Left lung (tissue), 10 donors: ENCODE results near the gene ITGB5. TPM values are rescaled to one million over a fixed set of nuclear protein-coding genes. Genes with fewer than 3 reads are reported as not detected.
"Not testable (repeated sequence)": the region's sequence is repeated elsewhere in the genome, so short reads cannot be mapped to it uniquely, and the experiment has no call there.

Experiments
- ATAC-seq: fragments of 200-7000 bp; cut with Tn5 transposase; one replicate; pipeline ENCODE4 v1.9.1; 2020; ENCODE audit warnings: moderate library complexity
- DNase-seq, 4 donors: peaks; one replicate each; pipeline ENCODE4 v3.0.0-alpha.2; 2013 to 2020
- H3K27ac ChIP-seq, 2 donors: fragments of 200-600 bp; sonication (generic) in 1 of 2; one replicate each; pipeline versions ENCODE4 v1.5.0 to v1.8.0; 2020 to 2021
- H3K27me3 ChIP-seq, 2 donors: fragments of 200-600 bp; sonication (generic) in 1 of 2; one replicate each; pipeline versions ENCODE4 v1.5.0 to v1.8.0; 2020 to 2021
- H3K36me3 ChIP-seq, 2 donors: fragments of 200-600 bp; sonication (generic) in 1 of 2; one replicate each; pipeline versions ENCODE4 v1.5.0 to v1.8.0; 2020 to 2021
- H3K4me1 ChIP-seq, 2 donors: fragments of 200-600 bp; one replicate each; pipeline ENCODE4 v1.8.0; 2021
- H3K4me3 ChIP-seq, 2 donors: fragments of 200-600 bp; sonication (generic) in 1 of 2; one replicate each; pipeline versions ENCODE4 v1.5.0 to v1.8.0; 2020 to 2021; ENCODE audit warnings: mild to moderate bottlenecking in 1 of 2
- H3K9me3 ChIP-seq, 2 donors: fragments of 200-600 bp; sonication (generic) in 1 of 2; one replicate each; pipeline versions ENCODE4 v1.5.0 to v1.8.0; 2020 to 2021
- intact Hi-C, 2 donors: fragments of 100-400 bp; cut with DNase I; formaldehyde crosslinking; loops; one replicate each; pipeline versions ENCODE4 v1.11.2 to v1.14.2; 2022
- polyA plus RNA-seq, 6 donors: library from polyadenylated mRNA; unstranded; fragments of 120-200 nt; gene quantifications; one replicate each; pipeline ENCODE4 v1.2.1, GENCODE V29; 2013; ENCODE audit not compliant: insufficient read length in 6 of 6
- total RNA-seq, 2 donors: library from RNA; stranded (reverse); fragmentation: NEBNext Ultra II Directional; extraction: Animal tissue kit (Norgen Biotek cat#: 25700); gene quantifications; one replicate each; pipeline ENCODE4 v1.2.1, GENCODE V29; 2021
- TF ChIP-seq, protein P1 (sequence below), 2 donors: fragments of 200-600 bp; sonication (generic) in 1 of 2; IDR thresholded peaks; one replicate each; pipeline versions ENCODE4 v1.5.0 to v1.8.0; 2021; ENCODE audit warnings: antibody characterized with exemption in 2 of 2
- donor health status: DM: no; HTN: yes; CAD: no.
- donor health status: DM: no; HTN: no; CAD: no.

ITGB5 gene
- total and polyA plus RNA-seq, 8 donors, result 54.8 to 142 (median 67.4) TPM

DNA sequence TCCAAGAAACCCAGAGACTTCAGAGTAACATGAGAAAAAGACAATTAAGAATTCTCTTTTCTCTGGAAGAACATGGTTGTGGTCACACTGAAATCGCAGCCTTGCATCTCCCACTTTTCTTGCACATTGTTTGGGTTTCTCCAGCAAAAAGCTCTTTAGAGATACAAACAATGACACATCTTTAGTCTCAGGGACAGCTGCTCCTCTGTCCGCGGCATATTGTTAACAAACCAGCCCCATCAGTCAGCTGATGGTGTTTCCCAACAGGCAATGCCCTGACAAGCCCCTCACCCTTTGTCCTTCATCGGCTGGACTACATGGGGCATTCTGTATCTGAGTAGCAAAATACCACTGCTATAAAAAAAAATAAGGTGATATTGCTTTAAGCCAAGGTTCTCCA is 103.5 kb downstream of the ITGB5 start:
- H3K36me3 ChIP-seq, result no peaks in the 10 kb centered on the region
- H3K27ac ChIP-seq, result no peak overlapping the region
- TF ChIP-seq, protein P1, sequence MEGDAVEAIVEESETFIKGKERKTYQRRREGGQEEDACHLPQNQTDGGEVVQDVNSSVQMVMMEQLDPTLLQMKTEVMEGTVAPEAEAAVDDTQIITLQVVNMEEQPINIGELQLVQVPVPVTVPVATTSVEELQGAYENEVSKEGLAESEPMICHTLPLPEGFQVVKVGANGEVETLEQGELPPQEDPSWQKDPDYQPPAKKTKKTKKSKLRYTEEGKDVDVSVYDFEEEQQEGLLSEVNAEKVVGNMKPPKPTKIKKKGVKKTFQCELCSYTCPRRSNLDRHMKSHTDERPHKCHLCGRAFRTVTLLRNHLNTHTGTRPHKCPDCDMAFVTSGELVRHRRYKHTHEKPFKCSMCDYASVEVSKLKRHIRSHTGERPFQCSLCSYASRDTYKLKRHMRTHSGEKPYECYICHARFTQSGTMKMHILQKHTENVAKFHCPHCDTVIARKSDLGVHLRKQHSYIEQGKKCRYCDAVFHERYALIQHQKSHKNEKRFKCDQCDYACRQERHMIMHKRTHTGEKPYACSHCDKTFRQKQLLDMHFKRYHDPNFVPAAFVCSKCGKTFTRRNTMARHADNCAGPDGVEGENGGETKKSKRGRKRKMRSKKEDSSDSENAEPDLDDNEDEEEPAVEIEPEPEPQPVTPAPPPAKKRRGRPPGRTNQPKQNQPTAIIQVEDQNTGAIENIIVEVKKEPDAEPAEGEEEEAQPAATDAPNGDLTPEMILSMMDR (IDR thresholded peaks at IDR 0.05), result no peak
- peaks cover 22% of the 10 kb centered on the region in 2 donors for H3K4me1 ChIP-seq
- DNase-seq (no peak), ATAC-seq (no peak)
- H3K4me3 ChIP-seq, result no peak overlapping the region
- intact Hi-C loops, result no loop called here
- H3K27me3 ChIP-seq, result no peaks in the 10 kb centered on the region
- H3K9me3 ChIP-seq, result no peaks in the 10 kb centered on the region

DNA sequence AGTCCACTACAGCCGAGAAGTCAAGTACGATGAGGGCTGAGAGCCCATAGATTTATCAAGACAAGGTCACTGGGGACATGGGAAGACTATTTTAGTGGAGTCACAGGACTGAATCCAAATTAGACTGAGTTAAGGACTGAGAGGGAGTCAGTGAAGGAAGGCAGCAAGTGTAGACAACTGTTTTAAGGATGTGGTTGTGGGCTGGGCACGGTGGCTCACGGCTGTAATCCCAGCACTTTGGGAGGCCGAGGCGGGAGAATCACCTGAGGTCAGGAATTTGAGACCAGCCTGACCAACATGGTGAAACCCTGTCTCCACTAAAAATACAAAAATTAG is 104.8 kb downstream of the ITGB5 start:
- H3K27ac ChIP-seq, H3K36me3 ChIP-seq, H3K9me3 ChIP-seq, DNase-seq, ATAC-seq, intact Hi-C loops, H3K27me3 ChIP-seq, H3K4me3 ChIP-seq: not testable (repeated sequence)
- peaks cover 18 to 21% of the 10 kb centered on the region in 2 donors for H3K4me1 ChIP-seq

DNA sequence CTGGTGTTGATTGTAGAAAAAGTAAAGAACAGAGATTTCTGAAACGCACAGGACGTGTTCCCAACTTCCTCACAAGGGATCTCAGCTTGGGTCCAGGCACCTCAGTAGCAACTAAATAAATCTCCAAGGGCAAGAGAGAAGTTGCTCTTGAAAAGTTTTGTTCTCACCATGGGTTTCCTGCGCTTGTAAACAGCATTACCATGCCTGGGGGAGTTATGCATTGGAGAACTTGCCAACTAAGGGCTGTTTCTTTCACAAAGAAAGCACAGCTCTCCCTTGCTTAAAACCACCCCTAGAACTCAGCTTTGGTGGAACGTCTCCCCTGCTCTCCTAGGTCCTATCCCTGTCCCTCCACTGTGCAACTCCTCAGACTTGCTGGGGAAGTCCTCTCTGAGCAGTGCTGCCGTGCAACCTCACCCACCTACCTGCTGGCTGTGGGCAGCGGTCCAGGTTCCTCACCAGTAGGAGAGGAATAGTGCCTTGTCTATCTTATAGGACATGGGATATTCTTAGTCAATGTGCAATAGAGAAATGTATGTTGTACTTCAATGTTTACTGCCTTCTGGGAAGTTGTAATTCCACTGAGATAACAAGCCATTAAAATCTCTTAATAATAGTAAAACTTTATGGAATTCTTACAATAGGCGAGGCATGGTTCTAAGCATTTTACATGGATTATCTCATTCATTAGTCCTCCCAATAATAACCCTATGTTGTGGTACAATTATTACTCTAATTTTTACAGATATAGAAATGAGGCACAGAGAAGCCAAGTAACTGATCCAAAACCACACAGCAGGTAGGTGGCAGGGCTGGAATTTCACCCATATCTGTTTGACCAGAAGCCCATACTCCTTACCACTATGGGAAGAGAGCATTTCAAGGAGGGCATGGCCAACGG is 105.4 kb downstream of the ITGB5 start:
- intact Hi-C loops, result no loop called here

DNA sequence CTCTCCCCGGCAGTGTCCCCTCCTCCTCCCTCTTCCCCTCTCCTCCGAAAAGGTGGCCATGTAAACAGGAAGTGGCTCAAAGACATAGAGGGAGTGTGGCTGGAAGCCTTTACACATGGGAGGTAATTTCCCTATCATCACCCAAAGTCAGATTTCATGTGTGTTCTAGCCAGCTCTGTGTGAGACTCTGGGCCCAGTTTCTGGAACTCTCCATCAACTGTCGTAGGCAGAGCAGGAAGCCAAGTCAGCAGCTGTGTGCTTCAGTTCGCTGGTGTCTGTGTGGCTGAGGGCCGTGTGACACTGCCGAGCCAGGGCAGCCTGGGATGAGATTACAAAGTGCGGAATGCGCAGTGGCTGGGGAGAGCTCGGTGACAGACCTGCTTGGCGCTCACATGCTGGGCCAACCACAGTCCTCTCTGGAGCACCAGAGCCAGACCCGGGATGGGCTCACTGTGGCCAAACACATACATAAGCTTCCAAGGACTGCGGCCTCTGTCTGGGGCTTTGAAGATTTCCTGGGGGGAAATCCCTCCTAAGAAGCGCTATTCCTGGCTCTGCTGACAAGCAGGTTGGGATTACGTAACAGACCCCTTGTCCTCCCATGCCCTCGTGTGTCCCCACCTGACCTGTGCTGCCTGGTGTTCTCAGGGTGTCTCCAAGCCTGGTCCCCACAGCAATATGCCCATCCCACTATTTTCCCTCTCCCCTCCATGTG is 106.2 kb downstream of the ITGB5 start:
- Histone ChIP-seq H3K9me3 (no peaks in the 10 kb centered on the region), H3K4me3 (no peak overlapping the region), H3K27me3 (no peaks in the 10 kb centered on the region), H3K36me3 (no peaks in the 10 kb centered on the region), H3K4me1 (peaks cover 12 to 16% of the 10 kb centered on the region in 2 donors), H3K27ac (peak overlapping the region; percentile 25 to 72)
- ATAC-seq, result peak; percentile 72
- TF ChIP-seq, protein P1 (IDR thresholded peaks at IDR 0.05), result no peak
- peak in 3 of 4 donors; percentile 56 to 94 (median 90) for DNase-seq
- intact Hi-C loops, result no loop called here

More for the DNA sequence above, 105.4 kb downstream of the ITGB5 start:
- TF ChIP-seq, protein P1 (IDR thresholded peaks at IDR 0.05), result no peak
- Histone ChIP-seq H3K27ac (peak overlapping the region in 1 of 2 donors; percentile 72), H3K4me3 (no peak overlapping the region), H3K9me3 (no peaks in the 10 kb centered on the region), H3K4me1 (peaks cover 12 to 16% of the 10 kb centered on the region in 2 donors), H3K36me3 (no peaks in the 10 kb centered on the region), H3K27me3 (no peaks in the 10 kb centered on the region)
- DNase-seq (no peak), ATAC-seq (no peak)

DNA sequence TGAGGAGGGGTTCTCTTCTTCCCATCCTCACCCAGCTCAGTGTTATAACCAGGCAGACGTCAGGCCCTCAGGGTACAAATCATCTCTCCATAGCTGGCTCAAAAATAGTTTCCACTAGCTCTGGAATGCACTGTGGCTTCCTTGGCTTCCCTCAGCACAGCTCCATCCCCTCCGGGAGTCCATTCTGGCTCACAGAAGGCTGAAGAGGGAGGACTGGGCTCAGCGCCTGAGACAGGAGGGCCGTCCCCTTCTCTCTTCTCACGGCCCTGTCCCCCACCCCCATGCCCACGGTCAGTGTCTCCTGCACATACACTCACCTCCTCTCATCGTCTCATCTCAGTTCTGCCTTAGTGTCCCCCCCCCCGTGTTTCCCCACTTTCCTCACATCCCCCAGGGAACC is 106.8 kb downstream of the ITGB5 start:
- TF ChIP-seq, protein P1 (IDR thresholded peaks at IDR 0.05), result no peak
- ATAC-seq (peak; percentile 64), DNase-seq (peak in 3 of 4 donors; percentile 65 to 83 (median 81))
- Histone ChIP-seq H3K27me3 (no peaks in the 10 kb centered on the region), H3K9me3 (no peaks in the 10 kb centered on the region), H3K36me3 (no peaks in the 10 kb centered on the region), H3K4me1 (peaks cover 12 to 16% of the 10 kb centered on the region in 2 donors), H3K4me3 (no peak overlapping the region), H3K27ac (peak overlapping the region; percentile 25 to 74)
- intact Hi-C loops, result no loop called here
